ENCODE data around the gene CHPT1. TPM values are rescaled to one million over a fixed set of nuclear protein-coding genes. Genes with fewer than 3 reads are reported as not detected.

CHPT1 gene
- polyA plus RNA-seq, 1 of the 3 experiments (the other 2 are of a cell fraction), result 12.0 TPM

DNA sequence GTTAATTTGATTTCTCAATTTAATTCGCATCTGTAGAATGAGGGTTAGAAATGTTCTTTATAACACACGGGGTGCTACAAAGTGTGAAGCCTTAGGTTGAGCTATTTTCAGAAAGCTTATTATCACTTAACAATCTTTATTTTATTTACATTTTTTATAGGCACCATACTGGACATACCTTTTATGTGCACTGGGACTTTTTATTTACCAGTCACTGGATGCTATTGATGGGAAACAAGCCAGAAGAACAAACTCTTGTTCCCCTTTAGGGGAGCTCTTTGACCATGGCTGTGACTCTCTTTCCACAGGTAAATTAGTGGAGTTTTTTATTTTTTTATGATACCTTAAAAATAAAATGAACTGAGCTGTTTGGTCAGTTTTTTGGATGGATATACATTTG, 16.5 kb downstream of the CHPT1 start:
- TF ChIP-seq EZH2phosphoT487 (IDR thresholded peaks at IDR 0.05; ENCODE audit: borderline replicate concordance, low read depth) (no peak), RAD21 (IDR thresholded peaks at IDR 0.05; ENCODE audit: low read length) (no peak), FOXM1 (IDR thresholded peaks at IDR 0.05; ENCODE audit: low read depth) (no peak)
- H3K36me3 ChIP-seq (replicated peaks in 1 of 2; ENCODE audit: control insufficient read depth in 1 of 2, insufficient read depth in 2 of 2, low read length in 1 of 2), result peaks cover 0 to 3% of the 10 kb centered on the region in 2 experiments
- H3K4me3 ChIP-seq (ENCODE audit: low read depth in 2 of 2, low read length in 1 of 2), result no peak overlapping the region
- ChIA-PET CTCF (no interaction called here), POLR2A (no interaction called here)
- no peaks in the 10 kb centered on the region for H3K9me2 ChIP-seq
- no peak overlapping the region for H3K4me2 ChIP-seq
- no peak for DNase-seq
- no peak overlapping the region for H3K9ac ChIP-seq
- no peak overlapping the region for H2AFZ ChIP-seq (ENCODE audit: low read depth)
- H3K9me3 ChIP-seq, result no peaks in the 10 kb centered on the region
- H3K27me3 ChIP-seq (ENCODE audit: insufficient read depth), result no peaks in the 10 kb centered on the region
- 0 out of 2 replicates have a peak, but pooled peaks cover 4% of the 10 kb centered on the region for H3K79me2 ChIP-seq (ENCODE audit: insufficient read depth)
- WGBS (ENCODE audit: low lambda C conversion rate), result 95% methylated on average over 2 of the region's 2 CpGs
- no peak overlapping the region for H3K27ac ChIP-seq (ENCODE audit: low read depth in 2 of 2, low read length in 1 of 2)
- H4K20me1 ChIP-seq (ENCODE audit: insufficient read depth), result no peaks in the 10 kb centered on the region
- peaks cover 0 to 3% of the 10 kb centered on the region in 2 experiments; a peak in 1 of 4 replicates for H3K4me1 ChIP-seq (ENCODE audit: control insufficient read depth in 1 of 2, insufficient read depth in 2 of 2, low read depth in 1 of 2, low read length in 1 of 2)
- no peaks in the 10 kb centered on the region for H3F3A ChIP-seq (replicated peaks; ENCODE audit: insufficient read depth)

DNA sequence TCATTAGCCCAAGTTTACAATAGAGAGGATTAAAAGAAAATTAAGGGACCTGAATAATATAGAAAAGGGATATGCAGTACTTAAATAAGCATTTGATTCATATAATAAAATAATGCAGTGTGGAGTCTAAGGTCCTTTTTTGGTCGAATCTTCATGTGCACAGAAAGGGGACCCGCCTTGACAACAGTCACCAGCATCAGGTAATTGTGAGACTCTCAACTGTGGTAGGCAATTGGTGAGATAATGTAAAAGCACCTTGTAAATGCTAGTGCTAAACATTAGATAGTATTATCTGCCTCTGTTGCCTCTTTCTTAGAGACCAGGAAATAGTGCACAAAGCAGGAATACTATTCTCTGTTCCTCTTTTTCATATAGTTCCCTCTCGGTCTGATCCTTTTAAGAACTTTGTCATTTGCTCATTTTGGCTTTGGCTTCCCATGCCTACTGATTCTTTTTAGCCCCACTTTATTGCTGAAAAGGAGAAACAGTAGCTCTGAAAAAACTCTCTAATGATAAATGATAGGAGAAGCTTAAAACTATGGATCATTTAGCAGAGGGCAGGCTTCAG, 17.5 kb downstream of the CHPT1 start:
- WGBS (ENCODE audit: low lambda C conversion rate), result 92% methylated on average over 3 of the region's 3 CpGs

More for the DNA sequence above, 17.5 kb downstream of the CHPT1 start:
- H4K20me1 ChIP-seq (ENCODE audit: insufficient read depth), result no peaks in the 10 kb centered on the region
- no peak overlapping the region for H3K4me3 ChIP-seq (ENCODE audit: low read depth in 2 of 2, low read length in 1 of 2)
- CTCF ChIA-PET, result no interaction called here
- H3K4me1 ChIP-seq (ENCODE audit: control insufficient read depth in 1 of 2, insufficient read depth in 2 of 2, low read depth in 1 of 2, low read length in 1 of 2), result peaks cover 0 to 3% of the 10 kb centered on the region in 2 experiments; a peak in 1 of 4 replicates
- H3K79me2 ChIP-seq (ENCODE audit: insufficient read depth), result 0 out of 2 replicates have a peak, but pooled peaks cover 4% of the 10 kb centered on the region
- no peaks in the 10 kb centered on the region for H3K9me2 ChIP-seq
- H3K9ac ChIP-seq, result no peak overlapping the region
- H3K9me3 ChIP-seq, result no peaks in the 10 kb centered on the region
- H3K27me3 ChIP-seq (ENCODE audit: insufficient read depth), result no peaks in the 10 kb centered on the region
- no peaks in the 10 kb centered on the region for H3F3A ChIP-seq (replicated peaks; ENCODE audit: insufficient read depth)
- H3K4me2 ChIP-seq, result no peak overlapping the region
- DNase-seq, result no peak
- peaks cover 0 to 3% of the 10 kb centered on the region in 2 experiments for H3K36me3 ChIP-seq (replicated peaks in 1 of 2; ENCODE audit: control insufficient read depth in 1 of 2, insufficient read depth in 2 of 2, low read length in 1 of 2)
- no peak overlapping the region for H3K27ac ChIP-seq (ENCODE audit: low read depth in 2 of 2, low read length in 1 of 2)
- H2AFZ ChIP-seq (ENCODE audit: low read depth), result no peak overlapping the region
- POLR2A ChIA-PET, result no interaction called here
- TF ChIP-seq, protein P1, sequence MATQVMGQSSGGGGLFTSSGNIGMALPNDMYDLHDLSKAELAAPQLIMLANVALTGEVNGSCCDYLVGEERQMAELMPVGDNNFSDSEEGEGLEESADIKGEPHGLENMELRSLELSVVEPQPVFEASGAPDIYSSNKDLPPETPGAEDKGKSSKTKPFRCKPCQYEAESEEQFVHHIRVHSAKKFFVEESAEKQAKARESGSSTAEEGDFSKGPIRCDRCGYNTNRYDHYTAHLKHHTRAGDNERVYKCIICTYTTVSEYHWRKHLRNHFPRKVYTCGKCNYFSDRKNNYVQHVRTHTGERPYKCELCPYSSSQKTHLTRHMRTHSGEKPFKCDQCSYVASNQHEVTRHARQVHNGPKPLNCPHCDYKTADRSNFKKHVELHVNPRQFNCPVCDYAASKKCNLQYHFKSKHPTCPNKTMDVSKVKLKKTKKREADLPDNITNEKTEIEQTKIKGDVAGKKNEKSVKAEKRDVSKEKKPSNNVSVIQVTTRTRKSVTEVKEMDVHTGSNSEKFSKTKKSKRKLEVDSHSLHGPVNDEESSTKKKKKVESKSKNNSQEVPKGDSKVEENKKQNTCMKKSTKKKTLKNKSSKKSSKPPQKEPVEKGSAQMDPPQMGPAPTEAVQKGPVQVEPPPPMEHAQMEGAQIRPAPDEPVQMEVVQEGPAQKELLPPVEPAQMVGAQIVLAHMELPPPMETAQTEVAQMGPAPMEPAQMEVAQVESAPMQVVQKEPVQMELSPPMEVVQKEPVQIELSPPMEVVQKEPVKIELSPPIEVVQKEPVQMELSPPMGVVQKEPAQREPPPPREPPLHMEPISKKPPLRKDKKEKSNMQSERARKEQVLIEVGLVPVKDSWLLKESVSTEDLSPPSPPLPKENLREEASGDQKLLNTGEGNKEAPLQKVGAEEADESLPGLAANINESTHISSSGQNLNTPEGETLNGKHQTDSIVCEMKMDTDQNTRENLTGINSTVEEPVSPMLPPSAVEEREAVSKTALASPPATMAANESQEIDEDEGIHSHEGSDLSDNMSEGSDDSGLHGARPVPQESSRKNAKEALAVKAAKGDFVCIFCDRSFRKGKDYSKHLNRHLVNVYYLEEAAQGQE (IDR thresholded peaks at IDR 0.05; ENCODE audit: low read depth, low read length), result no peak
- no peak for TF ChIP-seq TEAD4 (IDR thresholded peaks at IDR 0.05; ENCODE audit: borderline replicate concordance, insufficient read depth)
- TF ChIP-seq FOSL2 (IDR thresholded peaks at IDR 0.05; ENCODE audit: borderline replicate concordance, low read depth), result no peak
- TF ChIP-seq POLR2AphosphoS5 (IDR thresholded peaks at IDR 0.05; ENCODE audit: low read depth, low read length), result no peak
- TF ChIP-seq EP300 (IDR thresholded peaks at IDR 0.05; ENCODE audit: borderline replicate concordance in 1 of 2, low read depth in 1 of 2, low read length in 1 of 2), result no peak
- no peak for TF ChIP-seq FOXJ3 (CRISPR knock-in tag; IDR thresholded peaks at IDR 0.05)
- TF ChIP-seq, protein P2, sequence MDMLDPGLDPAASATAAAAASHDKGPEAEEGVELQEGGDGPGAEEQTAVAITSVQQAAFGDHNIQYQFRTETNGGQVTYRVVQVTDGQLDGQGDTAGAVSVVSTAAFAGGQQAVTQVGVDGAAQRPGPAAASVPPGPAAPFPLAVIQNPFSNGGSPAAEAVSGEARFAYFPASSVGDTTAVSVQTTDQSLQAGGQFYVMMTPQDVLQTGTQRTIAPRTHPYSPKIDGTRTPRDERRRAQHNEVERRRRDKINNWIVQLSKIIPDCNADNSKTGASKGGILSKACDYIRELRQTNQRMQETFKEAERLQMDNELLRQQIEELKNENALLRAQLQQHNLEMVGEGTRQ (IDR thresholded peaks at IDR 0.05; ENCODE audit: borderline replicate concordance, low read depth, low read length), result no peak
- TF ChIP-seq, protein P3, sequence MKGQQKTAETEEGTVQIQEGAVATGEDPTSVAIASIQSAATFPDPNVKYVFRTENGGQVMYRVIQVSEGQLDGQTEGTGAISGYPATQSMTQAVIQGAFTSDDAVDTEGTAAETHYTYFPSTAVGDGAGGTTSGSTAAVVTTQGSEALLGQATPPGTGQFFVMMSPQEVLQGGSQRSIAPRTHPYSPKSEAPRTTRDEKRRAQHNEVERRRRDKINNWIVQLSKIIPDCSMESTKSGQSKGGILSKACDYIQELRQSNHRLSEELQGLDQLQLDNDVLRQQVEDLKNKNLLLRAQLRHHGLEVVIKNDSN (IDR thresholded peaks at IDR 0.05; ENCODE audit: borderline replicate concordance, low read depth), result no peak
- TF ChIP-seq SMC3 (IDR thresholded peaks at IDR 0.05; ENCODE audit: low read depth, low read length), result no peak
- no peak for TF ChIP-seq ELF1 (IDR thresholded peaks at IDR 0.05)
- no peak for TF ChIP-seq EZH2phosphoT487 (IDR thresholded peaks at IDR 0.05; ENCODE audit: borderline replicate concordance, low read depth)
- TF ChIP-seq JUND (IDR thresholded peaks at IDR 0.05), result no peak
- TF ChIP-seq NRF1 (IDR thresholded peaks at IDR 0.05; ENCODE audit: low read depth, low read length), result no peak
- TF ChIP-seq RCOR1 (IDR thresholded peaks at IDR 0.05; ENCODE audit: low read length), result no peak
- TF ChIP-seq, protein P4, sequence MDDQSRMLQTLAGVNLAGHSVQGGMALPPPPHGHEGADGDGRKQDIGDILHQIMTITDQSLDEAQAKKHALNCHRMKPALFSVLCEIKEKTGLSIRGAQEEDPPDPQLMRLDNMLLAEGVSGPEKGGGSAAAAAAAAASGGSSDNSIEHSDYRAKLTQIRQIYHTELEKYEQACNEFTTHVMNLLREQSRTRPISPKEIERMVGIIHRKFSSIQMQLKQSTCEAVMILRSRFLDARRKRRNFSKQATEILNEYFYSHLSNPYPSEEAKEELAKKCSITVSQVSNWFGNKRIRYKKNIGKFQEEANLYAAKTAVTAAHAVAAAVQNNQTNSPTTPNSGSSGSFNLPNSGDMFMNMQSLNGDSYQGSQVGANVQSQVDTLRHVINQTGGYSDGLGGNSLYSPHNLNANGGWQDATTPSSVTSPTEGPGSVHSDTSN (IDR thresholded peaks at IDR 0.05), result no peak
- TF ChIP-seq FOXM1 (IDR thresholded peaks at IDR 0.05; ENCODE audit: low read depth), result no peak
- TF ChIP-seq RFX5 (IDR thresholded peaks at IDR 0.05; ENCODE audit: low read length), result no peak
- no peak for TF ChIP-seq SIN3A (IDR thresholded peaks at IDR 0.05; ENCODE audit: borderline replicate concordance, low read depth, low read length)

Measured in SK-N-SH (cell line).